HepG2 (cell line): ENCODE measurements around the gene PBX4. TPM values are rescaled to one million over a fixed set of nuclear protein-coding genes. Genes with fewer than 3 reads are reported as not detected.

Experiments used
- ARNT2 ChIP-seq: sonication (generic); formaldehyde crosslinking; IDR thresholded peaks from 2 replicates; pipeline ENCODE4 v1.8.0; 2022; ENCODE audit warnings: mild to moderate bottlenecking, low read depth, missing genetic modification reagents, moderate library complexity
- CENPX ChIP-seq: sonication (generic); formaldehyde crosslinking; IDR thresholded peaks from 2 replicates; pipeline ENCODE4 v1.9.0; 2021; ENCODE audit warnings: mild to moderate bottlenecking, missing genetic modification reagents, moderate library complexity
- FOXK1 ChIP-seq: sonication (generic); formaldehyde crosslinking; IDR thresholded peaks from 2 replicates; pipeline ENCODE4 v1.4.0; 2020; ENCODE audit warnings: low read depth, missing genetic modification reagents, borderline replicate concordance
- GATAD1 ChIP-seq: IDR thresholded peaks from 2 replicates; pipeline ENCODE4 v1.6.1; 2016; ENCODE audit warnings: missing genetic modification reagents, missing compliant biosample characterization
- GATAD2A ChIP-seq: IDR thresholded peaks from 2 replicates; pipeline ENCODE4 v1.6.1; 2016
- GFI1 ChIP-seq: sonication (generic); formaldehyde crosslinking; IDR thresholded peaks from 2 replicates; pipeline ENCODE4 v1.5.0; 2020; ENCODE audit warnings: missing genetic modification reagents, mild to moderate bottlenecking, borderline replicate concordance
- KDM5A ChIP-seq: fragments of 200-600 bp; sonication (generic); IDR thresholded peaks from 2 replicates; pipeline ENCODE4 v1.7.0; 2018; ENCODE audit warnings: antibody characterized with exemption, mild to moderate bottlenecking, low read length, borderline replicate concordance
- TCF12 ChIP-seq, 2 experiments: fragments of 450-650 bp in 1 of 2; sonication (generic) in 1 of 2; formaldehyde crosslinking in 1 of 2; IDR thresholded peaks; 2 replicates each; pipeline versions ENCODE4 v1.6.1 to v1.8.0; 2017 to 2022; ENCODE audit warnings: antibody characterized with exemption in 1 of 2, mild to moderate bottlenecking in 1 of 2, missing genetic modification reagents in 1 of 2, moderate library complexity in 1 of 2
- ZNF34 ChIP-seq: sonication (generic); formaldehyde crosslinking; IDR thresholded peaks from 2 replicates; pipeline ENCODE4 v1.4.0; 2020; ENCODE audit warnings: mild to moderate bottlenecking, missing genetic modification reagents, borderline replicate concordance
- polyA plus RNA-seq, 8 experiments: library from polyadenylated mRNA; depleted of rRNA in 3 of 8; stranded (reverse) in 7 of 8; unstranded in 1 of 8; fragments of >200 nt; fragmentation: Illumina TruSeq in 4 of 8; extraction: Trizol in 4 of 8; gene quantifications; 2 replicates each; pipeline versions ENCODE4 v1.2.1 to v1.2.3, GENCODE V29; 2011 to 2016; ENCODE audit warnings: low read depth in 4 of 8, missing spikeins in 1 of 8, mixed read lengths in 1 of 8; ENCODE audit not compliant: insufficient read depth in 1 of 8
- total RNA-seq, 5 experiments: library from RNA; depleted of rRNA; stranded (reverse); fragments of >200 nt; fragmentation: Illumina TruSeq; extraction: Trizol; gene quantifications; 2 replicates each; pipeline ENCODE4 v1.2.3, GENCODE V29; 2016; ENCODE audit warnings: low read depth in 1 of 5
- TF ChIP-seq, protein P1 (sequence below): IDR thresholded peaks from 2 replicates; pipeline ENCODE4 v1.6.1; 2016; ENCODE audit warnings: mild to moderate bottlenecking
- TF ChIP-seq, protein P2 (sequence below): IDR thresholded peaks from 2 replicates; pipeline ENCODE4 v1.6.1; 2016; ENCODE audit warnings: missing biosample characterization, missing genetic modification reagents, low read depth
- TF ChIP-seq, protein P3 (sequence below): sonication (generic); formaldehyde crosslinking; IDR thresholded peaks from 2 replicates; pipeline ENCODE4 v1.4.0; 2020; ENCODE audit warnings: missing genetic modification reagents
- TF ChIP-seq, protein P4 (sequence below): IDR thresholded peaks from 2 replicates; pipeline ENCODE4 v1.6.1; 2016; ENCODE audit warnings: low read depth, control low read depth
- TF ChIP-seq, protein P5 (sequence below): IDR thresholded peaks from 2 replicates; pipeline ENCODE4 v1.6.1; 2016; ENCODE audit warnings: mild to moderate bottlenecking, missing biosample characterization, missing genetic modification reagents
- TF ChIP-seq, protein P6 (sequence below): sonication (generic); formaldehyde crosslinking; IDR thresholded peaks from 2 replicates; pipeline ENCODE4 v1.4.0; 2020; ENCODE audit warnings: missing genetic modification reagents

The PBX4 gene
- total and polyA plus RNA-seq, 2 of the 13 experiments (the other 11 are each of a cell fraction or from before 2014, with no cell fraction given) = not detected

DNA sequence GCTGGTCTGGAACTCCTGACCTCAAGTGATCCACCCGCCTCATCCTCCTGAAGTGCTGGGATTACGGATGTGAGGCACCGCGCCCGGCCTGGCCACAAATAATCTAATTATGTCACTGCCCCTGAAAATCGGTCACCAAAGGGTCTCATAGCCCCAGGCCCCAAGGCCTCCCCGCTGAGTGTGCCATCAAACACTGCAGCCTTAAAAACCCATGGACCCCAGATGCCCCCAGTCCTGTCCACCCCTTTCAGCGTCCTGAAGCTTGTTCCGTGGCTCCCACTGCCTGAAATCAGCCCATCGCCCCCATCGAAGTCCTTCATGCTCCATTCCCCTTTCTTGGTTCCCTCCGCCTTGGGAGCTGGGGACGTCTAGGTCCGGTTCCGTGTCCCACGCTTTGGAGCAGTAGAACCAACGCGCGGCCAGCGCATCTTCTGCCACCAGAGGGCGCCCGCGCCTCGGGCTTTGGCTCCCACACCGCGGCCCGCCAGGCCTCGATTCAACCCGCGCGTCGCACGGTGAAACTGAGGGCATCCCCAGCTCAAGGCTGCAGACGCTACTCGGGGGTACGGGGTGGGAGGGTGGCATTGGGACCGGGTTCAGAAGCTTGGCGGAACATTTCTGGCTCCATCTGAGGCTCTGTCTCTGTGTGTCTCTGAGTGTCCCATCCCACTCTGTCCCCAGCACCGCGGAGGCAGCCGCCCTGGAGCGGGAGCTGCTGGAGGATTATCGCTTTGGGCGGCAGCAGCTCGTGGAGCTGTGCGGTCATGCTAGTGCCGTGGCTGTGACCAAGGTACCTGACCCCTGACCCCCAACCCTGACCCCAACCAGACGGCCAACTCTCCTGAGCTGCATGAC is 86.3 kb downstream of the PBX4 start (continued):
- TF ChIP-seq, protein P1, sequence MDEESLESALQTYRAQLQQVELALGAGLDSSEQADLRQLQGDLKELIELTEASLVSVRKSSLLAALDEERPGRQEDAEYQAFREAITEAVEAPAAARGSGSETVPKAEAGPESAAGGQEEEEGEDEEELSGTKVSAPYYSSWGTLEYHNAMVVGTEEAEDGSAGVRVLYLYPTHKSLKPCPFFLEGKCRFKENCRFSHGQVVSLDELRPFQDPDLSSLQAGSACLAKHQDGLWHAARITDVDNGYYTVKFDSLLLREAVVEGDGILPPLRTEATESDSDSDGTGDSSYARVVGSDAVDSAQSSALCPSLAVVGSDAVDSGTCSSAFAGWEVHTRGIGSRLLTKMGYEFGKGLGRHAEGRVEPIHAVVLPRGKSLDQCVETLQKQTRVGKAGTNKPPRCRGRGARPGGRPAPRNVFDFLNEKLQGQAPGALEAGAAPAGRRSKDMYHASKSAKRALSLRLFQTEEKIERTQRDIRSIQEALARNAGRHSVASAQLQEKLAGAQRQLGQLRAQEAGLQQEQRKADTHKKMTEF = no peak
- TF ChIP-seq FOXK1 (CRISPR knock-in tag) (no peak), GATAD2A (CRISPR knock-in tag) (0 out of 2 replicates have a peak, but pooled peaks have one; percentile 13), ZNF34 (CRISPR knock-in tag) (no peak), CENPX (CRISPR knock-in tag) (no peak), GATAD1 (CRISPR knock-in tag) (no peak), KDM5A (no peak), ARNT2 (no peak), TCF12 (IDR thresholded peaks at IDR 0.05) (no peak), TCF12 (CRISPR knock-in tag; IDR thresholded peaks at IDR 0.05) (no peak), GFI1 (CRISPR knock-in tag) (no peak)
- TF ChIP-seq, protein P2, sequence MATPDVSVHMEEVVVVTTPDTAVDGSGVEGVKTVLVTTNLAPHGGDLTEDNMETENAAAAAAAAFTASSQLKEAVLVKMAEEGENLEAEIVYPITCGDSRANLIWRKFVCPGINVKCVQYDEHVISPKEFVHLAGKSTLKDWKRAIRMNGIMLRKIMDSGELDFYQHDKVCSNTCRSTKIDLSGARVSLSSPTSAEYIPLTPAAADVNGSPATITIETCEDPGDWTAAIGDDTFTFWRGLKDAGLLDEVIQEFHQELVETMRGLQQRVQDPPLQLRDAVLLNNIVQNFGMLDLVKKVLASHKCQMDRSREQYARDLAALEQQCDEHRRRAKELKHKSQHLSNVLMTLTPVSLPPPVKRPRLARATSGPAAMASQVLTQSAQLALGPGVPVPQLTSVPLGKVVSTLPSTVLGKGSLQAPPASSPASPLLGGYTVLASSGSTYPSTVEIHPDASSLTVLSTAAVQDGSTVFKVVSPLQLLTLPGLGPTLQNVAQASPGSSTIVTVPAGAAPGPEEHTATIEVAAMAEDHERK (CRISPR knock-in tag) = no peak
- TF ChIP-seq, protein P3, sequence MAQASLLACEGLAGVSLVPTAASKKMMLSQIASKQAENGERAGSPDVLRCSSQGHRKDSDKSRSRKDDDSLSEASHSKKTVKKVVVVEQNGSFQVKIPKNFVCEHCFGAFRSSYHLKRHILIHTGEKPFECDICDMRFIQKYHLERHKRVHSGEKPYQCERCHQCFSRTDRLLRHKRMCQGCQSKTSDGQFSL = no peak
- TF ChIP-seq, protein P4, sequence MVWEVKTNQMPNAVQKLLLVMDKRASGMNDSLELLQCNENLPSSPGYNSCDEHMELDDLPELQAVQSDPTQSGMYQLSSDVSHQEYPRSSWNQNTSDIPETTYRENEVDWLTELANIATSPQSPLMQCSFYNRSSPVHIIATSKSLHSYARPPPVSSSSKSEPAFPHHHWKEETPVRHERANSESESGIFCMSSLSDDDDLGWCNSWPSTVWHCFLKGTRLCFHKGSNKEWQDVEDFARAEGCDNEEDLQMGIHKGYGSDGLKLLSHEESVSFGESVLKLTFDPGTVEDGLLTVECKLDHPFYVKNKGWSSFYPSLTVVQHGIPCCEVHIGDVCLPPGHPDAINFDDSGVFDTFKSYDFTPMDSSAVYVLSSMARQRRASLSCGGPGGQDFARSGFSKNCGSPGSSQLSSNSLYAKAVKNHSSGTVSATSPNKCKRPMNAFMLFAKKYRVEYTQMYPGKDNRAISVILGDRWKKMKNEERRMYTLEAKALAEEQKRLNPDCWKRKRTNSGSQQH (CRISPR knock-in tag) = no peak
- TF ChIP-seq, protein P5, sequence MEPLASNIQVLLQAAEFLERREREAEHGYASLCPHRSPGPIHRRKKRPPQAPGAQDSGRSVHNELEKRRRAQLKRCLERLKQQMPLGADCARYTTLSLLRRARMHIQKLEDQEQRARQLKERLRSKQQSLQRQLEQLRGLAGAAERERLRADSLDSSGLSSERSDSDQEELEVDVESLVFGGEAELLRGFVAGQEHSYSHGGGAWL = no peak
- TF ChIP-seq, protein P6, sequence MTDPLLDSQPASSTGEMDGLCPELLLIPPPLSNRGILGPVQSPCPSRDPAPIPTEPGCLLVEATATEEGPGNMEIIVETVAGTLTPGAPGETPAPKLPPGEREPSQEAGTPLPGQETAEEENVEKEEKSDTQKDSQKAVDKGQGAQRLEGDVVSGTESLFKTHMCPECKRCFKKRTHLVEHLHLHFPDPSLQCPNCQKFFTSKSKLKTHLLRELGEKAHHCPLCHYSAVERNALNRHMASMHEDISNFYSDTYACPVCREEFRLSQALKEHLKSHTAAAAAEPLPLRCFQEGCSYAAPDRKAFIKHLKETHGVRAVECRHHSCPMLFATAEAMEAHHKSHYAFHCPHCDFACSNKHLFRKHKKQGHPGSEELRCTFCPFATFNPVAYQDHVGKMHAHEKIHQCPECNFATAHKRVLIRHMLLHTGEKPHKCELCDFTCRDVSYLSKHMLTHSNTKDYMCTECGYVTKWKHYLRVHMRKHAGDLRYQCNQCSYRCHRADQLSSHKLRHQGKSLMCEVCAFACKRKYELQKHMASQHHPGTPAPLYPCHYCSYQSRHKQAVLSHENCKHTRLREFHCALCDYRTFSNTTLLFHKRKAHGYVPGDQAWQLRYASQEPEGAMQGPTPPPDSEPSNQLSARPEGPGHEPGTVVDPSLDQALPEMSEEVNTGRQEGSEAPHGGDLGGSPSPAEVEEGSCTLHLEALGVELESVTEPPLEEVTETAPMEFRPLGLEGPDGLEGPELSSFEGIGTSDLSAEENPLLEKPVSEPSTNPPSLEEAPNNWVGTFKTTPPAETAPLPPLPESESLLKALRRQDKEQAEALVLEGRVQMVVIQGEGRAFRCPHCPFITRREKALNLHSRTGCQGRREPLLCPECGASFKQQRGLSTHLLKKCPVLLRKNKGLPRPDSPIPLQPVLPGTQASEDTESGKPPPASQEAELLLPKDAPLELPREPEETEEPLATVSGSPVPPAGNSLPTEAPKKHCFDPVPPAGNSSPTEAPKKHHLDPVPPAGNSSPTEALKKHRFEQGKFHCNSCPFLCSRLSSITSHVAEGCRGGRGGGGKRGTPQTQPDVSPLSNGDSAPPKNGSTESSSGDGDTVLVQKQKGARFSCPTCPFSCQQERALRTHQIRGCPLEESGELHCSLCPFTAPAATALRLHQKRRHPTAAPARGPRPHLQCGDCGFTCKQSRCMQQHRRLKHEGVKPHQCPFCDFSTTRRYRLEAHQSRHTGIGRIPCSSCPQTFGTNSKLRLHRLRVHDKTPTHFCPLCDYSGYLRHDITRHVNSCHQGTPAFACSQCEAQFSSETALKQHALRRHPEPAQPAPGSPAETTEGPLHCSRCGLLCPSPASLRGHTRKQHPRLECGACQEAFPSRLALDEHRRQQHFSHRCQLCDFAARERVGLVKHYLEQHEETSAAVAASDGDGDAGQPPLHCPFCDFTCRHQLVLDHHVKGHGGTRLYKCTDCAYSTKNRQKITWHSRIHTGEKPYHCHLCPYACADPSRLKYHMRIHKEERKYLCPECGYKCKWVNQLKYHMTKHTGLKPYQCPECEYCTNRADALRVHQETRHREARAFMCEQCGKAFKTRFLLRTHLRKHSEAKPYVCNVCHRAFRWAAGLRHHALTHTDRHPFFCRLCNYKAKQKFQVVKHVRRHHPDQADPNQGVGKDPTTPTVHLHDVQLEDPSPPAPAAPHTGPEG (CRISPR knock-in tag) = no peak
